NCI-H1092 treated with DMSO at 0.1 percent for 48 hours (cell line): ENCODE data around the gene KHK.

Source experiments
- DNase-seq: peaks from one replicate; lab custom pipeline; 2025; lab: John Stamatoyannopoulos, UW

KHK gene

DNA sequence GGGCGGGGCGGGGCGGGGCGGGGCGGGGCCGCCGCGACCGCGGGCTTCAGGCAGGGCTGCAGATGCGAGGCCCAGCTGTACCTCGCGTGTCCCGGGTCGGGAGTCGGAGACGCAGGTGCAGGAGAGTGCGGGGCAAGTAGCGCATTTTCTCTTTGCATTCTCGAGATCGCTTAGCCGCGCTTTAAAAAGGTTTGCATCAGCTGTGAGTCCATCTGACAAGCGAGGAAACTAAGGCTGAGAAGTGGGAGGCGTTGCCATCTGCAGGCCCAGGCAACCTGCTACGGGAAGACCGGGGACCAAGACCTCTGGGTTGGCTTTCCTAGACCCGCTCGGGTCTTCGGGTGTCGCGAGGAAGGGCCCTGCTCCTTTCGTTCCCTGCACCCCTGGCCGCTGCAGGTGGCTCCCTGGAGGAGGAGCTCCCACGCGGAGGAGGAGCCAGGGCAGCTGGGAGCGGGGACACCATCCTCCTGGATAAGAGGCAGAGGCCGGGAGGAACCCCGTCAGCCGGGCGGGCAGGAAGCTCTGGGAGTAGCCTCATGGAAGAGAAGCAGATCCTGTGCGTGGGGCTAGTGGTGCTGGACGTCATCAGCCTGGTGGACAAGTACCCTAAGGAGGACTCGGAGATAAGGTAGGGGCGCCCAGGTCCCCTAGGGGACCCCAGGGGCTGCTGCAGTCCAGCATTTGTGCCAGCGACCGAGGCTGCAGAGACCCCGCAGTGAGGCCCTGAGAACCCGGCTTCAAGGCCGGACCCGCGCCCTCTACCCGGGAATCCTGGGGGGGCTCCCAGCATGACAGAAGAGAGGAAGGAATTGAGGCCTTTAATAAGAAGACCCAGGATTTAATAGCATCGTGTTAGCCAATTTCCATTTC, at the start of gene KHK:
Gene KHK, plus strand, starts transcription at position 49 of the 870 bp plus-strand sequence. Its CDS starts 488 bp downstream, at position 537.
- peak; percentile 42 for DNase-seq

DNA sequence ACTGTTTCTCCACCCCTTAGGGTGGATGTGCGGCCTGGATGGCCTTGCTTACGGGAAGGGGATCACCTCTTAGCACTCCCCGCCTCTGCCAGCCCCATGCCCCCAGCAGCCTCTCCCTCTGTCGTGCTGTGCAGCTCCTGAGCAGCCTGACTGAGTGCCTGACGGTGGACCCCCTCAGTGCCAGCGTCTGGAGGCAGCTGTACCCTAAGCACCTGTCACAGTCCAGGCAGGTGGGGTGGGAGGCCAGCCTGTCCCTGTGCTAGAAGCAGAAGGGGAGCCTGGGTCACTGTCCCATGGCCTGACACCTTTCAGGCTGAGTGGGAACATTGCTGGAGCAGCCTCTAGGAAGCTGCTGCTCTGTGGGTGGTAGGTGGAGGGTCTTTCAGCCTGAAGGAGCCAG, 48.6 kb upstream of the KHK start:
- DNase-seq: no peak

DNA sequence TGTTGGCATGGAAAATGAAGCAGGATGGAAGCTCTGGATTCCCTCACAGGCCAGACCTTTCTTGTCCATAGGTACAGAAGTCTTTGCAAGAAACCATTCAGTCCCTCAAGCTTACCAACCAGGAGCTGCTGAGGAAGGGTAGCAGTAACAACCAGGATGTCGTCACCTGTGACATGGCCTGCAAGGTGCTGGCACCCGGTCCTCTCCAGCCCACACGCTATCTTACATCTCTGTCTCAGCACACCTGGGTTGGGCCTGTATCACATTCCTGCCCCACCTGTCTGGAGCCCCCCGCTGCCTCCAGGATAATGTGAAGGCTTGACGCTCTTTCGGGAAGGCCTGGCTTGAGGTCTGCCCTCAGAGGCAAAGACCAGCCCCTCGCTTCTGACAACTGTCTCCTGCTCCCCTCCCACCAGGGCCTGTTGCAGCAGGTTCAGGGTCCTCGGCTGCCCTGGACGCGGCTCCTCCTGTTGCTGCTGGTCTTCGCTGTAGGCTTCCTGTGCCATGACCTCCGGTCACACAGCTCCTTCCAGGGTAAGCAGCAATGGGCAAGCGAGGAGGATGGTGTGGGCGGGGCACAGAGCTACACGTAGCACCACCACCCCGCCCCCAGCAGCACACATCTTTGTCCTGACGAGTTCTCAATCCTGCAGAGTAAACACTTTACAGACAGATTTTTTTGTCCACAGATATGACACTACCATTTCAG, 47.8 kb upstream of the KHK start:
- no peak for DNase-seq

GRCh38 chr2:27039426-27039825, 47.1 kb upstream of the KHK start:
- no peak for DNase-seq

DNA sequence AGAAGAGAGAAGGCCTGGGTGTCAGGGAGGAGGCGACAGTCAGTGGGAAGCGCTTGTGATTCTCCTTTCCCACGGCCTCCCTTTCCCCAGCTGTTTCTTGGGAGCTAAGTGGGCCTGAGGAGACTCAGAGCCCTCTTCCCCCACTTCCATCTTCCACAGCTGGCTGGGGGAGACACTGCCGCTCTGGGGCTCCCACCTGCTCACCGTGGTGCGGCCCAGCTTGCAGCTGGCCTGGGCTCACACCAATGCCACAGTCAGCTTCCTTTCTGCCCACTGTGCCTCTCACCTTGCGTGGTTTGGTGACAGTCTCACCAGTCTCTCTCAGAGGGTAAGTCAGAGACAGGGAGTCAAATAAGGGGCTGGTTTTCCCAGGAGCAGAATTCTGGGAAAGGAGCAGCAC, 46.7 kb upstream of the KHK start:
- DNase-seq: no peak

DNA sequence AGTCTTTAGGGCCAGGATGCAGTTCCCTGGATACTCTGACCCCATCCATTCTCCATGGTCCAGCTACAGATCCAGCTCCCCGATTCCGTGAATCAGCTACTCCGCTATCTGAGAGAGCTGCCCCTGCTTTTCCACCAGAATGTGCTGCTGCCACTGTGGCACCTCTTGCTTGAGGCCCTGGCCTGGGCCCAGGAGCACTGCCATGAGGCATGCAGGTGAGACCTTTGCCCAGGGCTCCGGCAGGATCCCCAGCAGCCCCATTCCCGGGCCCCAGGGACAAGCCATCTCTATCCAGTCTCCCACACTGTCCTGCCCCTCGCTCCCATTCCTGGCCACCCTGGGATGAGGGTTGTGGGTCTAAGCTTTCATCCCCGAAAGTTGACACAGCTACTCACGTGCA, 46.3 kb upstream of the KHK start:
- no peak for DNase-seq

GRCh38 chr2:27041752-27042151, 44.8 kb upstream of the KHK start:
- DNase-seq: no peak

- DNase-seq: no peak
Observed at GRCh38 chr2:27042159-27042661, 44.4 kb upstream of the KHK start.

DNA sequence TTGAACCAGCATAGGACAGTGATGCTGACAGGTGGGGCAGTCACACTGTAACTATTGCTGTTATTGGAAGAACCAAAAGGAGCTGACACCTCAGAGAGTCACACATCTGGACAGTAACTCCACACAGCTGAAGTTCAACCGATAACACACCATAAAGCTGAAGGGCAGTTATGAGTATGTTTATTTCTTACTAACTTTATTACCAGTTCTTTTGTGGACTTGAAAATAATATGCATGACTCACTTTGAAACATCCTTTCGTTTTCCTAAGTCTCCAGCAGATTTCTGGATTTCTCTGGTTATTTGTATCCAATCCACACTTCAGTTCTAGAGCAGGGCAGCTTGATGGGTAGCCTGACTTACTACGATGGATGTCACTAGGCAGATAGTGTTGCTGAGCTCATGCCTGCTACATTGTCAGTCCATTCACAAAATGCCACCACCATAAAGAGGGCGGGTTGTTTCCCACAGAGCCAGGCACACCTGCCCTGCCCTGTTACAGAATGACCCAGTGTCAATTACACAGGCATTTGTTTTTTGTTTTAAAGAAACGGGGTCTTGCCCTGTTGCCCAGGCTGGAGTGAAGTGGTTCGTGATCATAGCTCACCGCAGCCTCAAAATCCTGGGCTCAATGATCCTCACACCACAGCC, 43.5 kb upstream of the KHK start:
- DNase-seq: no peak

DNA sequence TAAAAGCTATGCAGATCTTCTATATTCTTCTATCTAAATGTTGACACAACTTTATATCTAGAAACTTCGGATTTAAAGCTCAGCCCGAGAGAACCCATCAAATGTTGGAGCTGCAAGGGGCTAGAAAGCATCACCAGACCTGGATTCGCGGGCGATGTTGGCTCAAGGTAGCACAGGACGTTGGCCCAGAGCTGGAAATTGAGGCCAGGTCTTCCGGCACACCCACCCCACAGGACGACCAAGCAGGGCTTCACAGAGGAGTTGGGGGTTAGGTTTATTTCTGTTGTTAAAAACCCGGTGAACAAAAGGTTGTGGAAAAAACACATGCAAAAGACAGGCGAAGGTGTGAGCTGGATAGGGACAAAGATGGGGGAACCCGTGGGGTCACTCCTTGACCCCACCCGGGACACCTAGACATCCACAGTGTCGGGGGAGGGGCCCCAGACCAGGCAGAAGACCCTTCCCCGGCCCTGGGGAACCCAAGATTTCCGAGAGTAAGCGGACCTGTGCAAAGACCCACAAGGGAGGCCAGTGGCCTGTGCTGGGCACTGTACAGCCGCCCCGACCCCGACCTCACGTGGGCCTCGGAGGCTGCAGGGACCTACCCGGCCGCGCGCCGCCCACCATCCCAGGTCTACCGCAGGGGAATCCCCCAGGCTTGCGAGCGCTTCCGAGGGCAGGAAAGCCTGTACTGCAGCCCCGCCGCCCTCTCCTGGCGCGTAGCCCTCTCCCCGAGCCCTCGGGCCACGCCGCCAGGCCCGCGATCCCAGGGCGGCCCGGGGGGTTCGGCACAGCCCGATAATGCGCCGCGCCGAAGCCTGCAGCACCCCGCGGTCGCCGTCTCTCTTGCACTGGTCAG, 36.9 kb upstream of the KHK start:
- DNase-seq: peak; percentile 48

DNA sequence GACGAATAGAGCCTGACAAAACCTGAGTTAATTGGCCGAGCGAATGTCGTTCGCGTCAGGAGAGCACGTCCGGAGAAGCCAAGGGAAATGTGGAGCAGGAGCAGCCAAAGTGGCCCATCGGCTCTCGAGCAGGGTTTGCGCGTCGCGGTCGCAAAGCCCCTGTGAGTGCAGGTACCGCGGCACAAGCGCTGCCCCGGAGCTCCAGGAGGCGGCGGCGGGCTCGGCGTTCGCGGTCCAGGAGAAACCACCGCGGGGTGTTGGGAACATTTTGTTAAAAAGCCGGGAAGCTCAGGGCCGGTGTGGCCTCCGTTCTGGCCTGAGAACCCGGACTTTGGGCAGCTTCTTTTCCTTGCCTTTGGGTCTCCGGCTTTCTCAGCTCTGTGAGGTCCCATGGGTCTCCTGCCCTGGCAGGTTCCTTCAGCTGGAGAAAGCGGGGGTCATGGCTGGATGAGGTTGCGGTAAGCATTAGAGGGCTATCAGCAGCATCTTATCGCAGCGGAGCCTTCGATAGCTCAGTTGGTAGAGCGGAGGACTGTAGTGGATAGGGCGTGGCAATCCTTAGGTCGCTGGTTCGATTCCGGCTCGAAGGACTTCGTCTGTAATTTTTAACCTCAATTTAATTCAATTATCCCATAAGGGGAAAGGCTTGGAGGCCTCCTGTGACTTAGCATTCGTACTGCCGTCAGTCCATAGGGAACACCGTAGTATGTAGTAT, 36.1 kb upstream of the KHK start:
- DNase-seq: peak; percentile 90

DNA sequence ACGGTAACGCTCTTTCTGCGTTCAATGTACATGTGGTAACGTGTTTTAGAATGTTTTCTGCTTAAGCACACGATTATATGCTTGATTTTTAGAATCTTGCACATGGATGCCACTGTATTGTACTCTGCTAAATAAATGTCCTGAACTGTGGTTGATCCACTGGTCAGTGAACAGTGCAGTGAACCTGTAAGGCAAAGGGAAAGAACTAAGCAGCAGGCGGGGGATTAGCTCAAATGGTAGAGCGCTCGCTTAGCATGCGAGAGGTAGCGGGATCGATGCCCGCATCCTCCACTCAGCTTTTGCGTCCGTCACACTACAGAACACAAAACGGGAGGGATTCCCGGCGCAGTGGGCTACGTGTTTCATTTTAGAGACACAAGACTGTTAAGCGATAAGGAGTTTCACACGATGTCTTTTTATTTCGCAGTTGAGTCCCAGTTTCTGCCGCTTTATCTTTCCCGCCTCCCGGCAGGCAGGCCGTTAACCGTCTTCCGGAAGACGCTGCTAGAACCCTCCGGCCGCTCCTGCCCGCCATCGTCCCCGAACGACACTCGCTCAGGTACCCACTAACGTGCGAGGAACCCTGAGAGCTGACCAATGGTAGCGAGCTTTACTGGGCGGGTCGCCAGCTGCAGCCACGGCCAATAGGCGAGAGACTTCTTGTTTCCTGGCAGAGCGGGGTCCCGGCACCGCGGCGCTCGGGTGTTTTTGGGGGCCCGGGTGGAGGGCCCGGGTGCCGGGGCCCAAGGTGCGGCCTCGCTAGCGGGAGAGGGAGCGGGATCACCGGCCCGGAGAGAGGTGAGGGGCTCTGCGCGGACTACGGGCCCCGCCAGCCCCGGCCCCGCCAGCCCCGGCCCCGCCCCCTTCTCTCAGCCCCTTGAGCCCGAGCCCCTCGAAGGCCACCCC, 35.3 kb upstream of the KHK start, which contains the start of gene AGBL5:
Gene AGBL5, plus strand, starts transcription at position 673 of the 906 bp plus-strand sequence. CDS start 1,291 bp downstream, outside the sequence.
- peak; percentile 90 for DNase-seq

DNA sequence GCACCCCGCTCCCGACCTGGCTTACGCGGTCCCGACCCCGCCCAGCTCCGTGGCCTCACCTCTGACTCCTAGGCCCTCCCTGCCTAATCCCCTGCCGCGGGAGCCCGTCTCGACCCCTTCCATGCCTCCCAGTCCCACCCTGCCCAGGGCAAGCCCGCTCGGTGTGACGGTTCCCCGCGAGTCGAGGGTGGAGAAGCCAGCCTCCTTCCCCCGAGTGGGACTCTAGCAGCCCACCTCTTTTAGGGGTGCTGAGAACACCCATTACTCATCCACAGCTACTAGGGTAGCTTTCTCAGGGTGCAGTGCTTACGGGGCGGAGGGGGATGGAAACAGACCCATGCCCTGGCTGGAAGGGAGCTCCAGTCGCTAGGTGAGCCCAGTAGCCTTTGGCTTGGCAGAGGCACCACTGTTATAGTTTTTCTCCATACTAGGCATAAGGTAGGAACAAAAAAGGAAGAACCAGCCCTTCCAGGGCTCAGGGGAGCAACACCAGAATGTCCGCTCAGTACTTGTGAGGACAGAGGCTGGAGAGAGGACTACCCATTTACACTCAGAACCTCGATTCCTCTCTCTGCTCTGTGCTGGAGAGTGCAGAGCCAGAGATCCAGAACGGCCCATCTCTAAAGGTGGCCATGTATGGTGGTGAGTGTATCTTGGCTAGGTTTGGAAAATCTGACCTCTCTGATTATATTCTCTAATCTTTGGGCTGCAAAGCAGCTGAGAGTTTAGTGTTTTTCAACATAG, 34.5 kb upstream of the KHK start:
- no peak for DNase-seq

- no peak for DNase-seq
Observed at GRCh38 chr2:27053321-27053720, 33.3 kb upstream of the KHK start.

DNA sequence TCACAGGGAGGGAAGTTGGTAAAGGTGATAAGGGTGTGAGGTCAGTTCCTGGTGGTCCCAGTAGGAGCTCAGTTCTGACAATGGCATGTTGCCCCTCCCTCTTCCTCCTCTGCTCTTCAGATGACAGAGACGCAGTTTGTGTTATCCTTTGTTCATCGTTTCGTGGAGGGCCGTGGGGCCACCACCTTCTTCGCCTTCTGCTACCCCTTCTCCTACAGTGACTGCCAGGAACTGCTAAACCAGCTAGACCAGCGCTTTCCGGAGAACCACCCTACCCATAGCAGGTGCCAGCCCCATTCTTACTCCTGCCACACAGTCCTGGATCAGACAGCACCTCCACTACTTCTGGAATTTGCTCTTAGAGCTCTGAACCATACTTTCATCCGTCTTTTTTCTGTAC, 32.8 kb upstream of the KHK start:
- no peak for DNase-seq

- DNase-seq: no peak
Observed at GRCh38 chr2:27054721-27055120, 31.9 kb upstream of the KHK start.

DNA sequence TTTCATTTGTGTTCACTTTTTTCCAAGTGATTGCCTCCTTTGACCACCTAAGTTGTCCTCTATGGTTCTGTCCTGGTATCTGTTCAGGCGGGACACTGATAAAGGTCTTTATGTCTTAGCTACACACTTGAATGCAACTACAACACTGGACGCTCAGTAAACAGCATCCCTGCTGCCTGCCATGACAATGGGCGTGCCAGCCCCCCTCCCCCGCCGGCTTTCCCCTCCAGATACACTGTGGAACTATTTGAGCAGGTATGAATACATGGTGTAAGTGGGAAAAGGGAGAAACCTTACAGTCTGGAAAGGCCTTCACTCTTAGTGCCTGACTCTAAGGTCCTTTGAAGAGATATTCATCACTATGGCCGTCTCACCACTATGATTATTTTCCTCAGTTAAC, 29.4 kb upstream of the KHK start:
- no peak for DNase-seq

- no peak for DNase-seq
Observed at GRCh38 chr2:27058210-27058609, 28.4 kb upstream of the KHK start.
